HepG2 (cell line): Measurements from ENCODE around the gene VAMP8. TPM values are rescaled to one million over a fixed set of nuclear protein-coding genes. Genes with fewer than 3 reads are reported as not detected.
A peak's percentile ranks its signal among the peaks of the same experiment; 100 is the strongest.

Experiments
- ADNP ChIP-seq: sonication (generic); formaldehyde crosslinking; IDR thresholded peaks from 2 replicates; pipeline ENCODE4 v1.4.0; 2020; ENCODE audit warnings: missing genetic modification reagents
- DMTF1 ChIP-seq: sonication (generic); formaldehyde crosslinking; IDR thresholded peaks from 2 replicates; pipeline ENCODE4 v1.4.0; 2020; ENCODE audit warnings: mild to moderate bottlenecking, missing genetic modification reagents
- FIP1L1 ChIP-seq: fragments of 200-400 bp; formaldehyde crosslinking; IDR thresholded peaks from 2 replicates; pipeline ENCODE4 v1.6.1; 2018; ENCODE audit warnings: low read depth, mild to moderate bottlenecking, low read length, moderate library complexity, borderline replicate concordance; ENCODE audit not compliant: insufficient read depth
- FOXA3 ChIP-seq: IDR thresholded peaks from 2 replicates; pipeline ENCODE4 v1.6.1; 2016; ENCODE audit warnings: missing genetic modification reagents, missing compliant biosample characterization
- FOXK2 ChIP-seq: fragments of 450-650 bp; IDR thresholded peaks from 2 replicates; pipeline ENCODE4 v1.6.1; 2016
- HNRNPK ChIP-seq: fragments of 200-400 bp; formaldehyde crosslinking; IDR thresholded peaks from 2 replicates; pipeline ENCODE4 v1.6.1; 2018; ENCODE audit warnings: low read length, low read depth, moderate library complexity, mild to moderate bottlenecking; ENCODE audit not compliant: poor library complexity, severe bottlenecking
- IKZF4 ChIP-seq: sonication (generic); formaldehyde crosslinking; IDR thresholded peaks from 2 replicates; pipeline ENCODE4 v1.5.1; 2020; ENCODE audit warnings: borderline replicate concordance, mild to moderate bottlenecking, low read depth, missing genetic modification reagents; ENCODE audit errors: not compliant biosample characterization
- KAT2B ChIP-seq: fragments of 150-350 bp; IDR thresholded peaks from 2 replicates; pipeline ENCODE4 v1.6.1; 2014; ENCODE audit warnings: low read depth, low read length, borderline replicate concordance
- KLF12 ChIP-seq: sonication (generic); formaldehyde crosslinking; IDR thresholded peaks from 2 replicates; pipeline ENCODE4 v1.4.0; 2020; ENCODE audit warnings: missing genetic modification reagents, borderline replicate concordance
- MED13 ChIP-seq: sonication (generic); formaldehyde crosslinking; IDR thresholded peaks from 2 replicates; pipeline ENCODE4 v1.5.0; 2020; ENCODE audit warnings: missing genetic modification reagents
- NONO ChIP-seq, 2 experiments: fragments of 450-650 bp in 1 of 2; sonication (generic) in 1 of 2; formaldehyde crosslinking in 1 of 2; IDR thresholded peaks in 1 of 2; conservative IDR thresholded peaks in 1 of 2; 2 replicates each; pipeline versions ENCODE4 v1.6.1 to v1.8.0; 2017 to 2022; ENCODE audit warnings: mild to moderate bottlenecking in 1 of 2, missing genetic modification reagents in 1 of 2, moderate library complexity in 1 of 2
- NR0B2 ChIP-seq: sonication (generic); formaldehyde crosslinking; IDR thresholded peaks from 2 replicates; pipeline ENCODE4 v1.4.0; 2020; ENCODE audit warnings: mild to moderate bottlenecking, missing genetic modification reagents
- RFXANK ChIP-seq: IDR thresholded peaks from 2 replicates; pipeline ENCODE4 v1.6.1; 2016
- ZNF224 ChIP-seq: sonication (generic); formaldehyde crosslinking; IDR thresholded peaks from 2 replicates; pipeline ENCODE4 v1.5.0; 2020; ENCODE audit warnings: mild to moderate bottlenecking, missing genetic modification reagents
- ZNF281 ChIP-seq: sonication (generic); formaldehyde crosslinking; IDR thresholded peaks from 2 replicates; pipeline ENCODE4 v1.4.0; 2020; ENCODE audit warnings: missing genetic modification reagents, borderline replicate concordance
- ZNF337 ChIP-seq: sonication (generic); formaldehyde crosslinking; IDR thresholded peaks from 2 replicates; pipeline ENCODE4 v1.5.1; 2020; ENCODE audit warnings: missing genetic modification reagents, low read depth, mild to moderate bottlenecking, borderline replicate concordance
- ZNF547 ChIP-seq: sonication (generic); formaldehyde crosslinking; IDR thresholded peaks from 2 replicates; pipeline ENCODE4 v1.5.1; 2020; ENCODE audit warnings: mild to moderate bottlenecking, missing genetic modification reagents
- ZNF619 ChIP-seq: sonication (generic); formaldehyde crosslinking; IDR thresholded peaks from 2 replicates; pipeline ENCODE4 v1.4.0; 2020; ENCODE audit warnings: mild to moderate bottlenecking, missing genetic modification reagents
- ZSCAN29 ChIP-seq: sonication (generic); formaldehyde crosslinking; conservative IDR thresholded peaks from 2 replicates; pipeline ENCODE4 v1.4.0; 2020; ENCODE audit warnings: mild to moderate bottlenecking, missing genetic modification reagents
- ZSCAN5A ChIP-seq: sonication (generic); formaldehyde crosslinking; IDR thresholded peaks from 2 replicates; pipeline ENCODE4 v1.8.0; 2022; ENCODE audit warnings: mild to moderate bottlenecking, missing genetic modification reagents, borderline replicate concordance
- polyA plus RNA-seq, 8 experiments: library from polyadenylated mRNA; depleted of rRNA in 3 of 8; stranded (reverse) in 7 of 8; unstranded in 1 of 8; fragments of >200 nt; fragmentation: Illumina TruSeq in 4 of 8; extraction: Trizol in 4 of 8; gene quantifications; 2 replicates each; pipeline versions ENCODE4 v1.2.1 to v1.2.3, GENCODE V29; 2011 to 2016; ENCODE audit warnings: low read depth in 4 of 8, missing spikeins in 1 of 8, mixed read lengths in 1 of 8; ENCODE audit not compliant: insufficient read depth in 1 of 8
- total RNA-seq, 5 experiments: library from RNA; depleted of rRNA; stranded (reverse); fragments of >200 nt; fragmentation: Illumina TruSeq; extraction: Trizol; gene quantifications; 2 replicates each; pipeline ENCODE4 v1.2.3, GENCODE V29; 2016; ENCODE audit warnings: low read depth in 1 of 5

VAMP8 gene
- total and polyA plus RNA-seq, 2 of the 13 experiments (the other 11 are each of a cell fraction or from before 2014, with no cell fraction given) = 83.3 to 157 TPM

- TF ChIP-seq ZSCAN5A (CRISPR knock-in tag) = no peak; the same call in 1 of the 2 replicates
- no peak for TF ChIP-seq NR0B2 (CRISPR knock-in tag)
- TF ChIP-seq KLF12 = 0 out of 2 replicates have a peak, but pooled peaks have one; percentile 38
- TF ChIP-seq FOXA3 (CRISPR knock-in tag) = peak; percentile 91
- peak; percentile 83 for TF ChIP-seq HNRNPK
- 0 out of 2 replicates have a peak, but pooled peaks have one; percentile 19 for TF ChIP-seq ADNP (CRISPR knock-in tag)
- peak; percentile 72; the same call in 1 of the 2 replicates for TF ChIP-seq ZNF337 (CRISPR knock-in tag)
- TF ChIP-seq DMTF1 = no peak
- TF ChIP-seq ZNF224 = peak; percentile 29; the same call in 1 of the 2 replicates
- TF ChIP-seq NONO (IDR thresholded peaks at IDR 0.05) = no peak
- peak; percentile 10; the same call in 1 of the 2 replicates for TF ChIP-seq NONO (CRISPR knock-in tag; conservative IDR thresholded peaks at IDR 0.05)
- 0 out of 2 replicates have a peak, but pooled peaks have one; percentile 14 for TF ChIP-seq ZNF547
- no peak for TF ChIP-seq KAT2B
- peak; percentile 78; the same call in 1 of the 2 replicates for TF ChIP-seq RFXANK (CRISPR knock-in tag)
- no peak for TF ChIP-seq IKZF4 (CRISPR knock-in tag)
- TF ChIP-seq ZNF619 = peak; percentile 92
- TF ChIP-seq ZNF281 (CRISPR knock-in tag) = peak; percentile 66; the same call in 1 of the 2 replicates
- no peak; the same call in 1 of the 2 replicates for TF ChIP-seq FIP1L1
- TF ChIP-seq FOXK2 = peak; percentile 88
- TF ChIP-seq ZSCAN29 = peak; percentile 93
- TF ChIP-seq MED13 (CRISPR knock-in tag) = peak; percentile 50; the same call in 1 of the 2 replicates
These were observed 7.7 kb downstream of the VAMP8 start (continued) for GRCh38 chr2:85584857-85585780.
